ENCODE data around the gene USP14.

USP14 gene

DNA sequence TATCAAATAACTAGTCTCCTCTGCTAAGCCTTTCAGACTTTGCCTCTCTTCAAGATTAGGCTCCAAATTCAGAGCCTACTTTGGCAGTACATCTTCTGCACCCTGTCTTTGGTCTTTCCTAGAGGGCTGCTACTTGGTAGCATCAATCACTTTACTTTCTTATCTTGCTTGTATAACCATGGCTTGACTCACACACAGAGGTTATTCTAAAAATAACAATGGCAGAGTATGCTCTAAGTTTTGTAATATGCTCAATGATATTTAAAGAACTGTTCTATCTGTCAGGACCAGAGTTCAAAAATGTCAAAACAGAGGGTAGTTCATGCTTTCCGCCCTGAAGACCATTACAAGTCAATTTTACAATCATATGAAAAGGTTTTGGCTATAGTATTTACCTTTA, 81.8 kb downstream of the USP14 start:
- DNase-seq: no peak

- DNase-seq: no peak
These were observed 87.0 kb downstream of the USP14 start for GRCh38 chr18:245282-245847.

DNA sequence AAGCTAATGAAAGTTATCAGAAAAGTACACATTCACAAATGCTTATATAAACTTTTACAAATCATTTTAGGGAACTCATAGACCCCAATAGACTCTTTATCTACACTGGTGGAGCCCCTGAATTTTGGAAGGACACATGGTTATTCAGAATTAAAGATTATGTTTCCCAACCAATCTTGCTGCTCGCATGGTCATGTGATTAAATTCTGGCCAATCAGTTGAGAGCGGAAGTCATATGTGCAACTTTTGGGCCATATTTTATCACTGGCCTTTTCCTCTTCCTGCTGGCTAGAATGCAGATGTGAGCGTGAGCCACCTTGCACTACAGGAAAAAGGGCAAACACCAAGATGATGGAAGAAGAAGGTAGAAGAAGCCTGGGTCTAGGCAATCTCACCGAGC, 89.7 kb downstream of the USP14 start:
- no peak for DNase-seq

- no peak for DNase-seq
These were observed 92.3 kb downstream of the USP14 start for GRCh38 chr18:250685-251084.

- DNase-seq: no peak
These were observed 93.2 kb downstream of the USP14 start for GRCh38 chr18:251572-251971.

DNA sequence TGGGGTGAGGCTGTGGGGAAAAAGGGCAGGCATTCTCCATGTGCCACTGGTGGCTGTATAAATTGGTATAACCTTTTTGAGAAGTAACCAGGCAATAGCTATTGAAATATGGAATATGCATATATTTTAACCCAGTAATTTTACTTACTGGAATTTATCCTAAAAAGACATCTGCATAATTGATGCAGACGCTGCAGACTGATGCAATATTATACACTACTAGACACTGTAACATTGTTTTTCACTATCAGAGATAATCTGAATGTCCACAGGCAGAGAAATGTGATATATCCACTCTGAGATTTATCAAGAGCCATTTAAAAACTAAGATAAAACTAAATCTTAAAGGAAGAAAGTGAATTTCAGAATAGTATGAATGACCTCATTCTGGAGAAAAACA, 94.8 kb downstream of the USP14 start:
- DNase-seq: no peak

DNA sequence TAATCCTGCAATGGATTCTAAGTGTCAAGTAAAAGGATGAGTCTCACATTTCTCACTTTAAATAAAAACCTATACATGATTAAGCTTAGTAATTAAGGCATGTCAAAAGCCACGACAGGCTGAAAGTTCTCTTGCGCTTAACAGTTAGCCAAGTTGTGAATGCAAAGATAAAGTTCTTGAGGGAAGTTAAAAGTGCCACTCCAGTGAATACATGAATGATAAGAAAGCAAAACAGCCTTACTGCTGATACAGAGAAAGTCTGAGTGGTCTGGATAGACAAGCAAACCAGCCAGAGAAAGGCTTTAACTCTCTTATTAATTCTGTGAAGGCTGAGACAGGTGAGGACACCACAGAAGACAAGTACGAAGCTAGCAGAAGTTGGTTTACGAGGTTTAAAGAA, 96.8 kb downstream of the USP14 start:
- DNase-seq: no peak

- no peak for DNase-seq
These were observed 102.2 kb downstream of the USP14 start for GRCh38 chr18:260547-260946.

GRCh38 chr18:261398-262073, 103.2 kb downstream of the USP14 start:
- DNase-seq: no peak

All from stimulated activated naive CD4-positive, alpha-beta T cell (primary cell).